ENCODE data around the gene SHB.
"Not testable (repeated sequence)": the region's sequence is repeated elsewhere in the genome, so short reads cannot be mapped to it uniquely, and the experiment has no call there.

SHB gene

DNA sequence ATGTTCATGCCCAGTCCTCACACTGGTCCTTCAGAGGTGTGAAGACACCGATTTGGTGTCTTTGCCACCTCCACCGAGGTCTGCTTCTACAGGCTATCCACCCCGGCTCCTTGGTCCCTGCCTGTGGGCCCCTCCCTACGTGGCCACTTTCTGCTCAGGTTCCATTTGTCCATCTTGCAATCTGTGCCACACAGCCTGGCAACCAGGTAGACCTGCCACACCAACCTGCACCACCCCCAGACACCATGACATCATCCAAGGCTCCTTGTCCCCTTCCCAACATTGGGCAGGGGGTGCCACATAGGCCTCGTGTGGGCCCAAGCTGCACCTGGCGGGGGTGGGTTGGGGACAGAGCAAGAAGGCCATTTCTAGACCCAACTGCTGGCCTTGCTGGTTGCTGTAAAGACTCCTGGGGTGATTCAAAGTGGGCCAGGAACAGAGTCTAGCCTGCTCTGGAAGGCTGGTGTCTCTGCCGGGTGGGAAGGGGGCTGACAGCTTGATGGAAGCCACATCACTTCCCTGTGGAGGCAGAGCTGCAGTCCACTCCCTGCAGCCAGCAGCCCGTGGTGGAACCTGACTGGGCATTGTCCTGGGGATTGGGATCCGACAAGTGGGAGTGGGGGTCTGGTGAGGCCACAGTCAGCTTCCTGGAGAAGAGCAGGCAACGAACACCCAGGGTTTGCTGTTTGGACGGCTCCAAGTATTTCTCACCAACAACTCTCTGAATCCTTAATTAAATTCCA is 99.3 kb downstream of the SHB start:
- DNase-seq (ENCODE audit: low read depth in 3 of 3), result no peak

DNA sequence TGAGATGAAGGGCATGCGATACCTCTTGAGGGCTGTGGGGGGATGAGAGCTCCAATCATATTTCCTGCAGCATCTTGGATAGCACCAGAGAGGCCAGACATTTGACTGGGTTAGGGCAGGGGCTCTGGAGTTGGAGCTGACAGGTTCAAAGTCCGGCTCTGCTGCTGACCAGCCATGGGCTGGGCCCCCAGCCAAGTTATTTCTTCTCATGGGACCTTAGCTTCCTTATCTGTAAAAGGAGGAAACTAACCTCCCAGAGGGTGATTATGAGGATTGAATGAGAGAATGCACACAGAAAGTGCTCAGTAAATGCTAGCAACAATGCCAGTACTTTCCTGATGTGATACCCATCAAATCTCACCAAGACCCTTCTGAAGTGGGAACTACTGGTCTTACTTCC is 99.9 kb downstream of the SHB start:
- no peak for DNase-seq (ENCODE audit: low read depth in 3 of 3)

DNA sequence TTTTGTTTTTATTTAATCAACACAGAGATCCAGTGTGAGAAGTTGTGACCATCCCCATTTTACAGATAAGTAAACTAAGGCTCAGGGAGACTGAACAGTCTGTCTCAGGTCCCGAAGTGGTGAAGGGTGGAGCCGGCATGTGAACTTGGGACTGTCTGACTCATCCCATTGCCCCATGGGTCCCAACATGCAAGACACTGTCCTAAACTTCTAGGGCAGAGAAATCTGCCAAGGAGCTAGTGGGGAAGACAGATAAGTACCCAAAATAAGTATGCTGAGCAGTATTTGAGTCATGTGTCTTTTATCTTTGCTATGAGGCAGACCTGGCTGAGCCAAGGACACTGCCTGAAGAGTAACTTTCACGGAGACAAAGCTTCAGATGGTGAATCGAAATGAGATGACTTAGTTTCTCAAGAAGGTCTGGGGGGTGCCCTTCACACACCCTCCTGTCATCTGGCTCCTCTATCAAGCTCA is 100.8 kb downstream of the SHB start:
- no peak for DNase-seq (ENCODE audit: low read depth in 3 of 3)

DNA sequence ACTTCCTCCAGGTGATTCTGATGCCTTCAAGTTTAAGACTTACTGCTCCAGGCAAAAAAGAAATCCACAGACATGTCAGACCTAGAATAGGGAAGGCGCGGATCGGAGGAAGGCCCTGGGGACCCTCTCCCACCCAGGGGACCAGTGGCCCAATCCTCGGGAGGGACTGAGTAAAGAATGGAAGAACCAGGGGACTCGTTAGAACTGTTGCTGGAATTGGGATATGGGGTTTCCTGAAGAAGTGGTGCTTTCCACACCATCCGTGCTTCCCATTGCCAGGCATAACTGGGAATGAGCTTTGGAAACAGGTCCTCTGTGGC is 101.3 kb downstream of the SHB start:
- no peak for DNase-seq (ENCODE audit: low read depth in 3 of 3)

DNA sequence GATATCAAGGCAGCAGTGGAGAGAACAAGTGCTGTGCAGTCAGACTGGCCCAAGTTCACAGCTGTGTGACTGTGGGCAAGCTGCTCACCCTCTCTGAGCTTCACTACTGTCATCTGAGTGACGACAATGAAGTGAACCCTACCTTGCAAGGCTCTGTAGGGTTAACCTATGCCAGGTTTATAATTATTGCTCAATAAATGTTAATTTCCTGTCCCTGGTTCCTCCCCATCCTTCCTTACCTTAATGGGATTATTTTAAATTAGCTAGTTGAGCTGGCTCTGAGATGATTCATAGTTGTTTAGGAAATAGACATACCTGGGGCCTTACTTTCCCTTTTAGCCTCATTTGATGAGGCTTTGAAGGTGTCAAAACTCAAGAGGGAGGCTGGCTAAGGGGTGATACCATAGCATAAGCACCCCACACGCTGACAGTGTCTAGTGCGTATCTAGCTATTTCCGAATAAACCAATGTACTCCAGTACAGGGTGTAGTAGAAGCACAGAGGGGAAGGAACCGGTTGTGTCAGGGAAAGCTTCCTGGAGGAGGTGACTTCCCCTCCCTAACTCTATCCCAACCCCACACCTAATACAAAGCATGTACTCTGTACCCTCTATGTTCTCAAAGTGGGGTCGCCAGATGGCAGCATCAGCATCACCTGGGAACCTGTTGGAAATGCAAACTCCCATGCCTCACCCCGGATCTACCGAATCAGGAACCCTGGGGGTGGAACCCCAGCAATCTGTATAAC is 101.8 kb downstream of the SHB start:
- DNase-seq (ENCODE audit: low read depth in 3 of 3), result no peak

DNA sequence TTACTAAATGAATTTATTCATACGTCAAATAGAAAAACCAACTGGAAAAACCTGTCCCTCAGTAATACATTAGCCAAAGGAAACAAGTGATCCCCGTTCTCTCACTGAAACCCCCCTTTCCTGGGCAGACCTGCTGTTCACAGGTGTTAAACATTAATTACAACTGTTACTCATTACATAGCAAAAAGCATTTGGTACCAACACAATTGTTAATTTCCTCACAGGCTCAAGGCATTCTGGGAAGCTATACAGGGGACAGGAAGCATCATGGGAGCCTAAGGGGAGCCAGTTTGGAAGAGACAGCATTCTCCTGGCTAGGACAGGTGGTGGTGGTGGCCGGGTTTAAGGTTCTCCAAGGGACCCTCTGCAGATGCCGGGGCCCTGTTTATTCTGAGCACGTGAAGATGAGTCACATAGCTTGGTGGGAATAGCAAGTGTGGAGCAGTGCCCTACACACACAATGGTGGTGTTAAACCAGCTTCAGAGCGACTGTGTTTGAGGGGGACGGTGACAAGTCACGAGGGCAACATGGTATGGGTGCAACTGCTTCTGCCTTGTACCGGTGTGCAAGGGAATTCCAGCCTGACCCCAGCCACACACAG is 102.5 kb downstream of the SHB start:
- no peak for DNase-seq (ENCODE audit: low read depth in 3 of 3)

DNA sequence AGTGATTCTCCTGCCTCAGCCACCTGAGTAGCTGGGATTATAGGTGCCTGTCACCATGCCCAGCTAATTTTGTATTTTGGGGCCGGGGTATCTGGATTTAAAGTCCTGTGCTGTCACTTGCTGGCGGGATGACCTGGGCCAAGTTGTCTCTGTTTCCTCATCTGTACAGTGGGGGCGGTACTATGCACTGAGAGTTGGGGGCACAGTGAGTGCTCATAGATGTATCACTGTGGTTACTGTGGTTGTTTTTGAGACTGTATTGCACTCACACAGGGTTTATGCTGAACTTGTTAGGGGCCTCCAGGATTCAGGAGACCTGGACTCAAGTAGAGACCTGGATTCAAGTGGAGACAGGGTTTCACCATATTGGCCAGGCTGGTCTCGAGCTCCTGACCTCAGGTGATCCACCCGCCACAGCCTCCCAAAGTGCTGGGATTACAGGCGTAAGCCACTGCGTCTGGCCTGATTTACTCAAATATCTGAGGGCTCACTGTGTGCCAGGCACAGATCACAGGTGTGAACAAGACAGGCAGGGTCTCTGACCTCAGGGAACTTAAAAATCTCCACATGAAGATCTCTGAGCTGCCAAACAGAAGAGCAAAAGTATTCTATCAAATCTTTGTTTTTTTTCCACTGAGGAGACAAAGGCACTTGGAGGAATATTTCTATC is 103.2 kb downstream of the SHB start:
- DNase-seq (ENCODE audit: low read depth in 3 of 3), result not testable (repeated sequence)

DNA sequence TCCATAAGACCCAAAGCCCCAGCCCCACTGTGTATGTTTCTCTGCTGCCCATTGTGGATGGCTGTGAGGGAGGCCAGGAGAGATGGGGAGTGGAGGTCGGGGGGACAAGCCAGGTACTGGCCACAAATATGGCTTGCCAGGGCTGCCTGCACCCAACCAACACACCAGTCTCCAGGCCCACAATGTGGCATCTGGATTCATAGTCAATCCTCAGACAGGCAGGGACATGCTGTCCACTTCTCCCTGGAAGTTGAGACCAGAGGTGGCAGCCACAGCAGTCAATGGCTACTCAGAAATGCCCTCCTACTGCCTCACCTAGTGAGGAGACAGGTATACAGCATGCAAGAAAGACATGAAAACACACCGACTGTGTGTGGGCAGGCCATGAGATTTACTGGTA is 103.9 kb downstream of the SHB start:
- DNase-seq (ENCODE audit: low read depth in 3 of 3), result no peak

DNA sequence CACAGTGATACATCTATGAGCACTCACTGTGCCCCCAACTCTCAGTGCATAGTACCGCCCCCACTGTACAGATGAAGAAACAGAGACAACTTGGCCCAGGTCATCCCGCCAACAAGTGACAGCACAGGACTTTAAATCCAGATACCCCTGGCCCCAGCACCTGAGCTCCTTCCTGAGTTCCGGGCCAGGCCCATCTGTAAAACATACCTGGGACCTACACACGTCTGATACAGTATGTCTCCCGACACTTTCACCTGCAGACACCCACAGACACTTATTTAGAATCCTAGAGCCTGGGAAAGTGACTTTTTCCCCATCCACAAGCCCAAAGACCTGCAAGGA is 104.3 kb downstream of the SHB start:
- DNase-seq (ENCODE audit: low read depth in 3 of 3), result no peak

DNA sequence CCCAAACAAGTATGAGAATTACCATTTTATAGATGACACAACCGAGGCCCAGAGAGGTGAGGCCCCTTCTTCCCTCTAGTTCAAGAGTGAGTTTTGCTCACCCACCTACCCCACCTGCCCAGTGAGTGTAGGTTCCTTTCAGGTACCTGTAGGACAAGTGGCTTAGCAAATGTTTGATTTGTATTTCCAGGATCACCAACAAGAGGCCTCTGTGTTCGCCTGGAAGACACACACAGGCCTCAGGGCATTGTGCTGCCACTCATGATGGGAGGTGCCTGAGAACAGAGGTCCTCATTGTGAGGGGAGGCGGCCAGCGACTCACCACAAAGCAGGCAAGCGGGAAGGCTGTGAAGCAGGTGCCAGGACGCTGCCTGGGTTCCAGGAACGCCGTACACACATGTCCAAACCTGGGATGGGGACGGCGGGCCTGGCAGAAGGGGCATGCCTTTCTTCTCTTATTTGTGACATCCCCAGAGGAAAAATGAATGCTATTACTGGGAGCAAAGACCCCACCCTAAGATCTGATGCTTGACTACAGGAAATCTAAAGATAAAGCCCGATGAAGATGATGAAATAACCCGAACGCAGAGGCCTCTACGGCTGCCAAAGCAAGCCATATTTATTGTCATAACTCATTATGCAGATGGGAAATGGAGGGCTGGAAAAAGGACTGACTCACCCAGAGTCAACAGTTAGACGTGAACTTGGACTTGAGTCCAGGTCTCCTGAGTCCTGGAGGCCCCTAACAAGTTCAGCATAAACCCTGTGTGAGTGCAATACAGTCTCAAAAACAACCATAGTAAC is 104.9 kb downstream of the SHB start:
- no peak for DNase-seq (ENCODE audit: low read depth in 3 of 3)

DNA sequence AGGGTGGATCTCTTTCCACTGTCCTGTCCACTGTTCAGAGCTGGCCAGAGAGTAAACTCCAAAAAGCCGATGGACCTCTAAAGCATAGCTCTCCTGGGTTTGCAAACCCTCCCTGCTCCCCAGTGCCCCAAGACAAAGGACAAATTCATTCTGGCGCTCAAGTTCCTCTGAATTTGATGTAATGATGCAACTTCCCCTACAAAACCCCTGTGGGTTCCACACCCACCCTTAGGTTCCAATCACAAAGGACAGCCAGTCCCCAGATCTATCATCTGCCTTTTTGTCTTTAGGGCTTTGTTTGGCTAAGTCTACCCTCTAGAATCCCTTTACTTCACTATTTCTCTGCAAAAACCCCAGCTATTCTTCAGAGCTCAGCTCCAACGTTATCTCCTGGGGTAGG is 107.7 kb downstream of the SHB start:
- DNase-seq (ENCODE audit: low read depth in 3 of 3), result no peak

DNA sequence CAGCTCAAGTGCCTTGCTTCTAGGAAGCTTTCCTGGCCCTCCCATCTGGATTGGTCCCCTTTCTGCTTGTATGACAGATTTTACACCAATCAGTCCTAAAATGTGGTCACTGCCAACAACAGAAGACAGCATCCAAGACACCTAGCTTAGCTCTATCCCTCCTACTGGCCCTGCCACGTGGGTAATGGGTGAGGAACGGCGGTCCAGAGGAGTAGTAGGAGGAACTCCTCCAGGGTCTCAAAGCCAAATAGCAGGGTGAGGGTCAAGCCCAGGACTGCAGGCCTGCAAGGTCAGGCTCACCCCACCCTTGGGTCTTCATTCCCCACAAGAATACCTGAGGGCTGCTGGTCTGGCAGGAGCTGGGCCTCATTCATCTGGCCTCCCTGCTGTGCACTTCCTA is 108.4 kb downstream of the SHB start:
- DNase-seq (ENCODE audit: low read depth in 3 of 3), result no peak

DNA sequence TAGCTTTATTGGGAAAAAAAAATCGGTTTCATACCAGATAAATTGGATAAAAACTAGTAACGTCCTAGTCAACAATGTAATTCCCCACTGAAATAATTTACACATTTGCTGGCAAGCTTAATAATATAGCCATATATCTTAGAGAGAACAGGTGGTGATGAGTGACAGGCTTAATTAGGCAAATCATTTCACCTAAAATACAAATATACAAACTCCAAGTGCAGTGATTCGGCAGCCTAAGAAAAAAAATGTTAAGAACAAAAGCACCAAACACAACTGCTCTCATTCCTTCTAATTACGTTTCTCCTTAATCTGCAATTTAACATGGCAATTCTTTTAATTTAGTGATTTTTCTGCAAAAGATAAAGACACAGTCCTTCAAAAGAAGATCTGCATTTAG is 109.1 kb downstream of the SHB start:
- DNase-seq (ENCODE audit: low read depth in 3 of 3), result no peak

DNA sequence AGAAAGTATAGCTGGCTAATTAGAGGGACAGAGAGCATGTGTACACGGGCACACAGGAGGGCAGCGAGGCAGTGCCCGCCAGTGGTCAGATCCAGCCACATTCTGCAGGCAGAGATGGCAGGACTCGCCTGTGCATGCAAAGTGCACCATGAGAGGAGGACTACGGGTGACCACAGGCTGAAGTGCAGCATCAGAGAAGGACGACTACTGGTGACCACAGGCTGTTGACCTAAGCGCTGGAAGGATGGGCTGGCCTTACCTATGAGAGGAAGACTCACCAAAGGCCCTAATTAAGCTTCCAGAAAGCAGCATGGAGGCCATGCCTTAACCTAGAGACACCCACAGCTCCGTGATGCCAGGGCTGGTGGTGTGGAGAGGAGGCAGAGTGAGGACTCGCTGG is 110.9 kb downstream of the SHB start:
- DNase-seq (ENCODE audit: low read depth in 3 of 3), result no peak

DNA sequence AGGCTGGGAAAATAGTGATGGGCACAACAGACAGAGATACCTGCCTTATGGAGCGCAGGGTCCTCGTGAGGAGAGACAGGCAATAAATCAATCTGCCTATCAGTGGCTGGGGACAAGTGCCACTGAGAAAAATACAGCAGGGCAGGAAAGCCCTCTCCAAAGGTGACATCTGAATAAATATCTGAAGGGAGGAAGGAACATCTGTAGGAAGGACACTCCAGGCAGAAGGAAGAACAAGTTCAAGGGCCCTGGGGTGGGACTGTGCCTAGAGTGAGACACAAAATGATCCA is 111.4 kb downstream of the SHB start:
- DNase-seq (ENCODE audit: low read depth in 3 of 3), result no peak

DNA sequence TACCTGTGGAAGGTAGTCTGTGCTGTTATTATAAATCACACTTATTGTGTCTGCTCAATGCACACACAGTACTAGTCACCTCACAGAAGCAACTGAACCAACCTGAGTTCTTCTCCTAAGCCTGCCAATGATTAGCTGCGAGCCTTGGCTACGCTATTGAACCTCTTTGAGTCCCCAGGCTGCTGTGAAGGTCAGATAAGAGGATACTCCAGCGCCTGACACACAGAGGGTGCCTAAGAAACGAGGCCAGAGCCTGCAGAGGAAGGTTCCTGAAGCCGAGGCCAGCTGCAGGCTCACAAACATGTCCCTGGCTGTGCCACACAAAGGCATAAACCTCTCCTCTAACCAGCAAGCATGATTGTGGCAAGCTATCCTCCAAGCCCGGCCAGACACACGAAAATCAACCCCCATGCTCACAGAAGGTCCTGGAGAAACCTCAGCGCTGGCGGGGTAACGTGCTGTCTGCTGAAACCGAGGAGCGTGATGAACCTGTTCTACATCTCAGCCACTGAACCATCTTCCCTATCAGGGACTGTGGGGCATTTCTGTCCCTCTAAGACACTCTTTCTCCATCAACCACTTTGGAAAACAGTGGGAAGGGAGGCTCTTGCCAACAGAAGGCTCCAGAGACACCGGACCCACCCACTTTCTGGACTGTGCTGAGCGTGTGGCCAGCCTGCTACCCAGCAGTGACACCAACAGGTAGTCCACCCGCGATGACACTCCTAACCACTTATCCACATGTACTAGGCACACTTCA is 111.9 kb downstream of the SHB start:
- no peak for DNase-seq (ENCODE audit: low read depth in 3 of 3)

DNA sequence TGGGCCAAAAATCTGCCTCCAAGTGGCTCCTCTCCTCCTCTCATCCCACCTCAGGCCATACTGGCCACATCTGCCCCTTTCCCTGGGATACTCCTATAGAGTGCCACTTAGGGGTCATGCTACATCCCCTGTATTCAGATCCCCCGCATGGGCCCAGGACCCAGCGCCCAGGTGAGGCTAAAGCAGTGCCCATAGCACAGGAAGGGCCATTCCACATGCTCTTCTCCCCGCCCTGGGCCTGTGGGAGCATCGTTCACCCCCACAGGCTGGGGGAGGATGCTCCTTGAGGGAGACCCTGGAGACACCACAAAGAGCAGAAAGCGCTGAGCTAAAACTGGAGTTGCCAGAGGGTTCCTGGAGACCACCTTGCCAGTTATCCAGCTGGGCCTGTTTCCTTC is 112.6 kb downstream of the SHB start:
- DNase-seq (ENCODE audit: low read depth in 3 of 3), result no peak

DNA sequence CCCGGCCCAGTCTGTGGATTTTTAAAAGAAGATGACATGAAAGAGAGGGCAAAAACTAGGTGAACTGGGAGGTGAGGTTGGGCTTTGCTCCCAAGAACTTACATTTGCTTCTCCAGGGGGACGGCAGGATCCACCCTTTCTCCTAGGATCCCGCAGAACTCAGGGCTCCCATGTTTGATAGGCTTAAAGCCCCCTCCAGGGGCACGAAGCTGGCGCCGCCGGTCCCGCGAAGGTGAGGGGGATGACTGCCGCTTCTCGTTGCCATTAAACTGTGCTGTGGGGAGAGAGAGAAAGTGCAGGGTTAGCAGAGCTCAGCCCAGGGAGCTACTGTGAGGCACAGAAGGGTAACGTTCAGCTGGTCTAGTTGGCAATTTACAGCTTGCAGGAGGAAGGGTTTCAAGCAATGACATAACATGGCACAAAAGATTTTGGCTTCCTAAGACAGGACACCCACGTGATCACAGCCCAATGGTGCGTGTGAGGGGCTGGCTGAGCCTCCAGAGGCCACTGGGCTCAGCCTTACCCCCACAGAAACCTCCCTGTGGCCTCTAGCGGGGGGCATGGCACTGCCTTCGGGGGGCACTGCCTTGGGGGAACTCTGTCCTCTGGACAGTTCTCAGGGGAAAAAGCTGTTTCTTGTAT is 113.1 kb downstream of the SHB start:
- no peak for DNase-seq (ENCODE audit: low read depth in 3 of 3)

DNA sequence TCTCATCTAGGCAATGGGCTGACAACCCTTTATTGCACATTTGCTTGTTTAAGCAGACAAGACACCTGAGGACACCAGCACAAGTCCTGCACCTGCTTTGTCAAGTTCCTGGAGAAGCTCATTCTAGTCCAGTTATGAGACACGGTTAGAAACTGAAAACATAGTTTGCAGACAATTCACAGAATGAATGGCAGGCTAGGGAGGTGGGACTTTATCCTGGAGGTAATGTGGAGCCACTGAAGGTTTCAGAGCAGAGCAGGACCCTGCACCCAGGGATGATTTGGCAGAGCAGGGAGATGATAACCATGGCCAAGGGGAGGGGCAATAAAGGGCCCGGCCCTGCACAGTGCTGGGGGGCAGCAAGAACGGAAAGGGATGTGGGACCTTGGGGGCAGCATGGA is 114.4 kb downstream of the SHB start:
- DNase-seq (ENCODE audit: low read depth in 3 of 3), result no peak

DNA sequence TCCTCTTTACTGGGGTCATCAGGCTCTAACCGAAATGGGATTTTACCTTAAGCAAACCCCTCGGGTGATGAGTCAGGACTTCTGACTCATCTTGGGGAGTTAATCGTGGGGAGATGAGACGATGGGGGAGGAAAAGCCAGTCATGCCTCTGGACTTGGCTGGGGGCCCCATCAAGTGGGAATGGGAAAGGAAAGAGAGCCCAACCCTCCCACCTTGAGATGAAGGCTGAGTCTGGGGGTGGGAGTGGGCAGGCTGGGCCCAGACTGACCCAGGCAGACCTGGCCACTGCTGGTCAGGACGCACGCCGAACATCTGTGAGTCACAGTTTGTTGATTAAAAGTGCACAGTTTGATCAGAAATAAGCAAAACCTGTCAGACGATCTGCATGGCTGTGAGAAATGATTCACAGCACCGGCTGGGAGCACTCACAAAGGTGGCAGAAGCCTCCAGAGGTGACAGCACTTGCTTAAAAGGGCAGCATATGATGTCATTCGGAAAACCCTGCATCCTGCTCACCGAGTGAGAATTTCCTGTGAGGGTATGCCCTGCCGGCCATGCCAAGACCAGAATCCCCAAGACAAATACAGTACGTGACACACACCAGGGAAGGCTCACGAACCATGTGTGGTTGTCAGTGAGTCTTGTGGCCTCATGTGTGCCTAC is 115.1 kb downstream of the SHB start:
- peak in 1 of 3 experiments; percentile 43 for DNase-seq (ENCODE audit: low read depth in 3 of 3)
